ENCODE data around the gene KANK3. TPM values are rescaled to one million over a fixed set of nuclear protein-coding genes. Genes with fewer than 3 reads are reported as not detected.
"Not testable (repeated sequence)": the region's sequence is repeated elsewhere in the genome, so short reads cannot be mapped to it uniquely, and the experiment has no call there.

Gene KANK3
- total and polyA plus RNA-seq, 2 of the 8 experiments (the other 6 are each of a cell fraction or from before 2014, with no cell fraction given), result 2.5 to 4.2 TPM

- POLR2A ChIA-PET (ENCODE audit: partially characterized antibody), result interaction anchor here (0.8 to 2.1 kb wide), 12 partner anchors 10 to 110 kb away, joined by 3 to 11 read pairs (median 4); partner anchors contain the start of genes ANGPTL4 and RAB11B
- WGBS, 2 experiments (ENCODE audit: extremely low coverage in 1 of 2, insufficient coverage in 1 of 2, insufficient read length in 1 of 2, insufficient replicate concordance in 2 of 2, low coverage in 1 of 2, low lambda C conversion rate in 2 of 2, missing lambda C conversion rate in 1 of 2), result 57% methylated on average over 5 of the region's 5 CpGs; no CpG with 5 or more reads in 1 of the 2 experiments
Measured at GRCh38 chr19:8352845-8353244, 9.8 kb upstream of the KANK3 start.

More at GRCh38 chr19:8352845-8353244, 9.8 kb upstream of the KANK3 start:
- not testable (repeated sequence) for H2BK20ac ChIP-seq (ENCODE audit: low read length); H3K14ac ChIP-seq (ENCODE audit: insufficient read length); H3K18ac ChIP-seq (ENCODE audit: extremely low read depth, low read length); H3K79me1 ChIP-seq (ENCODE audit: low read depth, low read length); FAIRE-seq; H4K20me1 ChIP-seq (replicated peaks in 1 of 2; ENCODE audit: control insufficient read depth in 1 of 2, insufficient read depth in 2 of 2, low read length in 2 of 2); H2AK5ac ChIP-seq (ENCODE audit: low read depth, low read length); H2BK15ac ChIP-seq (ENCODE audit: low read length); H4K8ac ChIP-seq (ENCODE audit: extremely low read depth, insufficient read depth, low read length); H3K4ac ChIP-seq (replicated peaks; ENCODE audit: insufficient read length, low read depth, low read length); H4K91ac ChIP-seq (replicated peaks; ENCODE audit: insufficient read length, low read length); H3K9me3 ChIP-seq (ENCODE audit: insufficient read depth in 2 of 2, low read depth in 1 of 2, low read length in 1 of 2); H3K27ac ChIP-seq (ENCODE audit: low read depth, low read length); H3K23me2 ChIP-seq (ENCODE audit: low read depth, low read length); H3K9ac ChIP-seq (replicated peaks in 1 of 4; ENCODE audit: extremely low read depth in 1 of 4, low read depth in 3 of 4, low read length in 3 of 4); H3K4me1 ChIP-seq (replicated peaks in 1 of 4; ENCODE audit: control insufficient read depth in 3 of 4, insufficient read depth in 4 of 4, low read length in 3 of 4); H3K36me3 ChIP-seq (ENCODE audit: control insufficient read depth in 2 of 4, insufficient read depth in 4 of 4, low read length in 3 of 4); H3K56ac ChIP-seq (replicated peaks; ENCODE audit: insufficient read length, low read depth, low read length); H2BK120ac ChIP-seq (replicated peaks; ENCODE audit: low read depth, low read length); H3K27me3 ChIP-seq (replicated peaks in 1 of 4; ENCODE audit: control insufficient read depth in 3 of 4, extremely low read depth in 1 of 4, insufficient read depth in 3 of 4, low read length in 3 of 4); H2AFZ ChIP-seq (ENCODE audit: low read length); H3K23ac ChIP-seq (ENCODE audit: insufficient read length); DNase-seq (ENCODE audit: low read depth in 1 of 2, low spot score in 2 of 2); H2BK12ac ChIP-seq (ENCODE audit: low read depth, low read length); H4K5ac ChIP-seq (ENCODE audit: insufficient read length, low read depth, low read length); H3K79me2 ChIP-seq (ENCODE audit: control insufficient read depth in 1 of 2, insufficient read depth in 2 of 2, low read length in 2 of 2); H2BK5ac ChIP-seq (ENCODE audit: low read depth, low read length)
- CTCF ChIA-PET (ENCODE audit: partially characterized antibody), result interaction anchor here (0.6 to 6.6 kb wide), 38 partner anchors 11 to 233 kb away, joined by 3 to 68 read pairs (median 8); partner anchors contain the start of genes ANGPTL4, HNRNPM, KANK3 and MARCHF2
- Histone ChIP-seq H3K4me3 (ENCODE audit: extremely low read depth in 1 of 4, insufficient read depth in 2 of 4, low read depth in 3 of 4, low read length in 4 of 4) (peak overlapping the region in 1 of 4 experiments; percentile 41; a peak in 2 of 8 replicates), H3K4me2 (ENCODE audit: insufficient read depth in 1 of 2, low read depth in 2 of 2, low read length in 2 of 2) (peak overlapping the region; percentile 56 to 64; a peak in 2 of 4 replicates)
